WTC11 (cell line): Measurements from ENCODE around the gene HES6. TPM values are rescaled to one million over a fixed set of nuclear protein-coding genes. Genes with fewer than 3 reads are reported as not detected.
A peak's percentile ranks its signal among the peaks of the same experiment; 100 is the strongest.

ENCODE experiments used
- ATAC-seq: fragments of 200-7000 bp; cut with Tn5 transposase; 2 replicates; pipeline ENCODE4 v1.10.0; 2021; ENCODE audit warnings: mild to moderate bottlenecking, moderate library complexity
- CTCF ChIA-PET: fragments of 300-600 bp; sonication (Branson Sonifier 250); formaldehyde crosslinking; loops from one replicate; lab custom pipeline; 2021; ENCODE audit warnings: antibody characterized with exemption; lab: Charles Lee
- POLR2A ChIA-PET: fragments of 350-600 bp; sonication (Branson Sonifier 250); formaldehyde crosslinking; loops from one replicate; lab custom pipeline; 2021; ENCODE audit warnings: antibody characterized with exemption; lab: Charles Lee
- DNase-seq: peaks from one replicate; pipeline ENCODE4 v3.0.0; 2021; ENCODE audit warnings: low spot score
- H3K27ac Mint-ChIP-seq: 2 replicates; pipeline ENCODE4 v1.8.0; 2021; ENCODE audit warnings: mixed read lengths
- H3K27me3 Mint-ChIP-seq: 2 replicates; pipeline ENCODE4 v1.8.0; 2021; ENCODE audit warnings: low read depth, mild to moderate bottlenecking, moderate library complexity, mixed read lengths
- H3K36me3 Mint-ChIP-seq: 2 replicates; pipeline ENCODE4 v1.8.0; 2021; ENCODE audit warnings: mixed read lengths
- H3K4me1 Mint-ChIP-seq: 2 replicates; pipeline ENCODE4 v1.8.0; 2022; ENCODE audit warnings: mixed read lengths
- H3K4me3 Mint-ChIP-seq: 2 replicates; pipeline ENCODE4 v1.8.0; 2021; ENCODE audit warnings: mild to moderate bottlenecking, moderate library complexity, mixed read lengths
- H3K9me3 Mint-ChIP-seq: 2 replicates; pipeline ENCODE4 v1.8.0; 2021; ENCODE audit warnings: mixed read lengths
- ARID4B ChIP-seq: sonication (generic); formaldehyde crosslinking; IDR thresholded peaks from 2 replicates; pipeline ENCODE4 v1.8.0; 2023; ENCODE audit warnings: missing genetic modification reagents, mild to moderate bottlenecking, borderline replicate concordance
- E2F5 ChIP-seq: sonication (generic); formaldehyde crosslinking; IDR thresholded peaks from 2 replicates; pipeline ENCODE4 v1.8.1; 2022; ENCODE audit warnings: mild to moderate bottlenecking, moderate library complexity, missing genetic modification reagents
- ERG ChIP-seq: fragments of 250-450 bp; sonication (Bioruptor Pico); IDR thresholded peaks from 2 replicates; pipeline ENCODE4 v1.8.0; 2021; ENCODE audit warnings: mild to moderate bottlenecking
- ESRRA ChIP-seq: sonication (generic); formaldehyde crosslinking; IDR thresholded peaks from 2 replicates; pipeline ENCODE4 v1.8.1; 2022; ENCODE audit warnings: mild to moderate bottlenecking, missing genetic modification reagents, borderline replicate concordance
- ETV6 ChIP-seq: sonication (generic); formaldehyde crosslinking; IDR thresholded peaks from 2 replicates; pipeline ENCODE4 v1.8.1; 2022; ENCODE audit warnings: mild to moderate bottlenecking, missing genetic modification reagents
- FOXP4 ChIP-seq: sonication (generic); formaldehyde crosslinking; IDR thresholded peaks from 2 replicates; pipeline ENCODE4 v1.8.0; 2022; ENCODE audit warnings: mild to moderate bottlenecking, missing genetic modification reagents
- NFE2L1 ChIP-seq: sonication (generic); formaldehyde crosslinking; IDR thresholded peaks from 2 replicates; pipeline ENCODE4 v1.8.1; 2023; ENCODE audit warnings: missing genetic modification reagents
- NFYB ChIP-seq: sonication (generic); formaldehyde crosslinking; conservative IDR thresholded peaks from 2 replicates; pipeline ENCODE4 v1.8.0; 2022; ENCODE audit warnings: low read depth, missing genetic modification reagents
- NR2C2 ChIP-seq: sonication (generic); formaldehyde crosslinking; IDR thresholded peaks from 2 replicates; pipeline ENCODE4 v1.8.0; 2022; ENCODE audit warnings: mild to moderate bottlenecking, missing genetic modification reagents
- OVOL2 ChIP-seq: fragments of 250-450 bp; sonication (Bioruptor Pico); IDR thresholded peaks from 2 replicates; pipeline ENCODE4 v1.9.0; 2021; ENCODE audit warnings: mild to moderate bottlenecking, borderline replicate concordance
- SP1 ChIP-seq: sonication (generic); formaldehyde crosslinking; conservative IDR thresholded peaks from 2 replicates; pipeline ENCODE4 v1.8.1; 2022; ENCODE audit warnings: missing genetic modification reagents
- TCF7 ChIP-seq: sonication (generic); formaldehyde crosslinking; IDR thresholded peaks from 2 replicates; pipeline ENCODE4 v1.8.0; 2022; ENCODE audit warnings: mild to moderate bottlenecking, low read depth, missing genetic modification reagents, moderate library complexity
- TEAD1 ChIP-seq: sonication (generic); formaldehyde crosslinking; IDR thresholded peaks from 2 replicates; pipeline ENCODE4 v1.8.0; 2022; ENCODE audit warnings: mild to moderate bottlenecking, missing genetic modification reagents
- ZNF281 ChIP-seq: sonication (generic); formaldehyde crosslinking; IDR thresholded peaks from 2 replicates; pipeline ENCODE4 v1.8.0; 2023; ENCODE audit warnings: mild to moderate bottlenecking, missing genetic modification reagents
- ZNF532 ChIP-seq: fragments of 250-450 bp; sonication (Bioruptor Pico); IDR thresholded peaks from 2 replicates; pipeline ENCODE4 v1.9.0; 2021; ENCODE audit warnings: mild to moderate bottlenecking, borderline replicate concordance
- total RNA-seq: library from RNA; stranded (reverse); gene quantifications from 3 replicates; pipeline ENCODE4 v1.2.3, GENCODE V29; 2021

Gene HES6
- total RNA-seq, 1 experiment from 2014 or later = 52.1 TPM

- H3K4me3 Mint-ChIP-seq = no peak overlapping the region; the same call in 1 of the 2 replicates
These were observed 4.0 kb downstream of the HES6 start for GRCh38 chr2:238235856-238236255.

GRCh38 chr2:238235331-238235732, 4.5 kb downstream of the HES6 start:
- Mint-ChIP-seq H3K4me1 (peaks cover 4% of the 10 kb centered on the region), H3K4me3 (0 out of 2 replicates have a peak overlapping the region, but pooled peaks have one; percentile 44), H3K9me3 (peaks cover 9% of the 10 kb centered on the region), H3K36me3 (peaks cover 5% of the 10 kb centered on the region), H3K27me3 (peaks cover 81% of the 10 kb centered on the region), H3K27ac (no peak overlapping the region)
- DNase-seq (no peak), ATAC-seq (no peak)
- CTCF ChIA-PET = no interaction called here
- POLR2A ChIA-PET = no interaction called here
- TF ChIP-seq ESRRA (CRISPR knock-in tag) = no peak
- TF ChIP-seq E2F5 (CRISPR knock-in tag) = no peak
- TF ChIP-seq ERG = no peak
- no peak for TF ChIP-seq ARID4B
- TF ChIP-seq TEAD1 (CRISPR knock-in tag) = no peak
- TF ChIP-seq ZNF281 (CRISPR knock-in tag) = no peak
- no peak for TF ChIP-seq NFE2L1 (CRISPR knock-in tag)

More at GRCh38 chr2:238235856-238236255, 4.0 kb downstream of the HES6 start:
- POLR2A ChIA-PET = no interaction called here
- H3K9me3 Mint-ChIP-seq = peaks cover 9% of the 10 kb centered on the region
- CTCF ChIA-PET = no interaction called here
- no peak overlapping the region for H3K27ac Mint-ChIP-seq
- no peak for ATAC-seq
- H3K36me3 Mint-ChIP-seq = peaks cover 5% of the 10 kb centered on the region
- no peaks in the 10 kb centered on the region for H3K4me1 Mint-ChIP-seq
- DNase-seq = no peak
- H3K27me3 Mint-ChIP-seq = peaks cover 75% of the 10 kb centered on the region
- no peak for TF ChIP-seq TCF7
- TF ChIP-seq ETV6 (CRISPR knock-in tag) = no peak
- no peak for TF ChIP-seq SP1 (CRISPR knock-in tag)
- no peak for TF ChIP-seq ZNF532 (CRISPR knock-in tag)
- TF ChIP-seq NR2C2 = no peak
- no peak for TF ChIP-seq OVOL2 (CRISPR knock-in tag)
- TF ChIP-seq NFYB (CRISPR knock-in tag) = no peak
- TF ChIP-seq FOXP4 (CRISPR knock-in tag) = no peak
- TF ChIP-seq, all 79 proteins: peak for 0
